NCI-H1436 (cell line): ENCODE data around the gene CUEDC1.

Experiments used
- DNase-seq: peaks from one replicate; lab custom pipeline; 2025; lab: John Stamatoyannopoulos, UW

The CUEDC1 gene

DNA sequence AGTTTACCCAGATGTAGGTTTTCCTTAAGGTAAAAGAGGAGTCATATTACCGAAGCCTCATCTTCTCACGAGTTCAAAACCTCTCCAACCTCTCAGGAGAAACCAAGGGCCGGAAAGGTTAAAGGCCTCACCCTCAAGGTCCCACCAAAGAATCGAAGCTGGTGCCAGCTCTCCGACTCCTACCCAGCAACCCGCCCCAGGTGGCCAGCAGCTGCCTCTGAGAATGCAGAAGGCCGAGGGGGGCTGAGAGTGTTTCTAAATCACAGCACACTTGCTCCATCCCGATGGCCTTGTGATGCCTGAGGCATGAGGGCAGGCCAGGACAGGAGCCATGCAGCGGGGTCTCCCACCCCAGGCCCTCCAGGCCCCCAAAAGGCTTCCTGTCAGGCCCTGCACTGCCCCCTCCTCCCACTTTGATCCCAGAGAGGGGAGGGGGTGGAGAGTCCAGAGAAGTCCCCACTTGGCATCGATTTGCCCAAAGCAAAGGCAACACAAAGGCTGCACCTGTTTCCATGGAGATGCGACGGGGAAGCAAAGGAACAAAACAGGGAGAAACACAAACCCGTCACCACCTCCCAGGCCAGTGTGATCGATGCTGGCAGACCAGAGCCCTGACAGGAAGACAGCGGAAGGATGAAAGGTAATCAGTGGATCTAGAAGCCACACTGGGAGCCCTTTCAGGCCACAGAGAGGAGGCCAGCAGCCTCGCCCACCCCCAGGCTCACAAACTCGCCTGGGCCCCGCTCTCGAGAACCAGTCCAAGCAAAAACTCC lies 39.0 kb downstream of the CUEDC1 start:
- DNase-seq = peak; percentile 35

DNA sequence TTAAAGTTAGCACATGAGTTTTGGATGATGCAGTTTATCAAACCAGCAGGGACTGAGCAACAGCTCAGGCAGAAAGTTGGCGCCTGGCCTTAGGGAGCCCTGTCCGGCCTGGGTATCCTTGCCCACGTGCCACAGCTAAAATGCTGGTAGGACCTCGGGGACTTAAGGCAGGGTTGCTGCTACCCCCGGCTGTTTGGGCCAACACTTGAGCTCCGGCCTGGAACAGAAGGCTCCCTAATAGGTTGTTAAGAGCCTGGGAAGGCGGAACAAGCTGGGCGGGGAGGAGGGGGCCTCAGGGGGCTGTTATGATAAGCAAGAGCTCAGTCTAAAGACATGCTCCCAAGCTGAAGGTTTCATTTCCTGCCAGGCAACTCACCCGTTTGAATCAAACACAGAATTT lies 39.7 kb downstream of the CUEDC1 start:
- no peak for DNase-seq

DNA sequence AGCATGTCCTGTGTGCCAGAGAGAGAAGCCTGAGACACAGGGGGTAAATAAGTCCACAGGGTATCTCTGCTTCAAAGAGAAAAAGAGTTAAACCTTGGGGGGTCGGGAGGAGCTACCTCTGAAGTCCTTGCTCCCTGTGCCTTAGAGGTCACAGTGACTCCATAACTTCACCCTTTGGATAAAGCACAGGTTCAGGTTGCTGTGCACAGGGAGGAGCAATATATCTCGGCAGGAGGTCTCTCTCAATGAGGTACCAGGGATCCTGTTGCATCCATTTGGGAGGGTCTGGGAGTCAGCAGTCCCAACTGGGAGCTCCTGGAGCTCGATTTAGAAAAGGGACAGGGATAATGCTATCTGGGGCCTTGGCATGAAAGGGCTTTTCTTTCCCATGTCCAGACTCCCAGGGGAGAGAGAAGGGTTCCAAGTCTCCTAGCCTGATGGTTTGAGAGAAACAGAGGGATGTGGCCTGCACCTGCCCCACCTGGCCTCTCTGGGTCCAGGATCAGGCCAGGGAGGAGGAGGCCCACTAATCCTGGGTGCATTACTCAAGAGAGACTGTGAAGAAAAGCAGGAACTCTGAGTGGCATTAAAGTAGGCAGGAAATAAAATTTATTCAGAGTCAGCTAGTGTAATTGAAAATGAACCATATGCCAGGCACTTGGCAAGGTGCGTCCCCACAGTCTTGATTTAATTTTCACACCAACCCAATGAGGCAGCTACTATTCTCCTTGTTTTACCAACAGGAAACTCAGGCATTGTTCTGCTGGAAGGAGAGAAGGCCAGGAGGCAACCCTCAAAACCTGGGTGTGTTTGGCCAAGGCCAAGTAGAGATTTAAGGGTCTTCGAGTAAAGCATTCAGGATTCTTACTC lies 40.7 kb downstream of the CUEDC1 start:
- DNase-seq = no peak

DNA sequence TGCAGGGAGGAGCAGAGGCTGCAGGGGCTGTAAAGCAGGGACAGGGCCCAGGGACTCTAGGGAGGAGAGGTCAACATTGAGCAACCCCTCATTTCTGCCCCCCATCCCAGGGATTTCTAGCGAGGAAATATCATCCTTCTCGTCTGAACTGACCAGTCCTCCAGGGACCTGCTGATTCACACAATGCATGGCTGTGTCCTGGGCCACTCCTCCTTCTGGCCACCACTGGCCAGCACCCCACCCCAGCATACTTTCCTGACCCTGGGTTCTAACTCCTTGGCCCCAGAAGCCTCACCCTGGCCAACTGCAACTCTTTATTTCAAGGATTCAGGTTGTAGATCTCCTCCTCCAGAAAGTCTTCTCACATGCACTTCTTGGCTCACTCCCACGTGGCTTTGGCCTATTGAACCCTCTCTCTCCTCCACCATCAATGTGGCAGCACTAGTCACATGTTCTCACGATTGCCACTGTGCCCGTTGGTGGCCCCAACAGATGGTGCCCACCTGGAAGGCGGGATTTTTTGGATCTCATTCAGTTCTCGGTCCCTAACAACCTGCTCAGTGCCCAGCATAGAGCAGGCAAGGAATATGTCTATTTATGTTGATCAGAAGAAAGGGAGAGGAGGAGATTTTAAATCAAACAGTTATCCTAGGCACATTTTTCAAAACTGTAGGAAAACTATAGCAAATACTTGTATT lies 41.5 kb downstream of the CUEDC1 start:
- no peak for DNase-seq

DNA sequence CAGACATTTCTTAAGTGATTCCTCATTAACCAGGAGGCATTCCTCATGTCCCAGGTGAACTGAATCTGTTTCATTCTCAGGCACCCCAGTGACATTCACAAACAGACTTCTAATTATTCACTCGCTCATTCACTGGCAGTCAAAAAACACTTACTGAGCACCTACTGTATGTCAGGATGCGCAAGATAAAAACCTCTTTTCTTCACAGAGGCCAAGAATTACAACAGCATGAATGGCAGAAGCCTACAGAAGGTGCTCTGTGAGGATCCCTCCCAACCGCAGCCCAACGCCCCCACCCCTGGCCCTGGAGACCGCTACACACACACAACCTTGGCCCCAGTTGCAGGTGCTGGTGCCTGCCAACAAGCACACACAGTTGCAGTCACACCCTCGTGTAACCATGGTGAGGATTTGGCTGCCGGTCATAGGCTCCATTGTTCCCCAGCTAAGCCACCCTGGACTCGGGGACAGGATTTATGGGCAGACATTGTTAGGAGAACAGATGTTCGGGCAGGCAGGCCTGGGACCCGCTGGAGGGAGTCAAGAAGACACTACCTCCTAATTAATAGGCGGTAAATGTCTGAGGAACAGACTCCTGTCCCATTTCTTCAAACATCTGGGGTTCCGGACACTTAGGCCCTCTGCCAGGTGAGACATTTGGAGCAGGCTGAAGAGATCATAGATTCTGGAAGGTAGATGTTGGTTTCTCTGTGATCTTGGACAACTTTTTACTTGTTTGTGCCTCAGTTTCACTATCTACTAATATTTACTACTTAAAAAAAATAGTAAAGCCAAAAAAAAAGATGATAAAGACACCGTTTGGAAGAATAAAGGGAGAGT lies 43.2 kb downstream of the CUEDC1 start:
- peak; percentile 91 for DNase-seq

DNA sequence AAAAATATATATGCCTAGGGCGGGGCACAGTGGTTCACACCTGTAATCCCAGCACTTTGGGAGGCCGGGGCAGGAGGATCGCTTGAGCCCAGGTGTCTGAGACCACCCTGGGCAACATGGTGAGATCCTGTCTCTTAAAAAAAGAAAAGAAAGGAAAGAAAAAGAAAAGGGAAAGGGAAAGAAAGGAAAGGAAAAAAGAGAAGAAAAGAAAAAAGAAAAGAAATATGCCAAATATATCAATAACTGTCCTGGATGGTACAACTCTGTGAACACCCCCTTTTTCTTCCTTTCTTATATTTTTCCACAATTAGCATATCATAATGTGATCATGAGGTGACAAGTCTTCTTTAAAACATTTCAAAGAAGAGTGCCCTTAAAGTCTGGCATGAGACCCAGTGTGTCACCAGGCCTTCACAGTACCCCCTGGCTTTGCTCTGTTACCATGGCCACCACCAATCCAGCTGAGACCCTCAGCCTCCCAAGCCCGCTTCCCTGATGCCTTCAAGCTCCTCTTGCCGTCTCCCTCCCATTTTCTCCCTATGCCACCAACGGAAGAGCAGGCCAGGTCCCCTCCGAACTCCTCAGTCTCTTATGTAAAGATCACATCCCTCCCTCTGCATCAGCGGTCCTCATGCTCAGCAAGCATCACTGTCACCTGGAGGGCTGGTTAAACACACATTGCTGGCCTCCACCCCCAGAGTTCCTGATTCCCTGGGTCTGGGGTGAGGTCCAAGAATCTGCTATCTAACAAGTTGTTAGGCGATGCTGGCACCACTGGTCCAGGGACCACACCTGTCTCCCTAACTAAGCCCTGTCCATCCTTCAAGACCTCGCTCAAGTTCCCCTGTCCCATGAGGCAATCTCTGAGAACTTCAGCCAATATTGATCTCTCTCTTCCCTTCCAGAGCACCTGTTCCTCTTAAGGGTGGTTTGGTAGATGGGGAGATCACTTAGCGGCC lies 44.5 kb downstream of the CUEDC1 start:
- no peak for DNase-seq

DNA sequence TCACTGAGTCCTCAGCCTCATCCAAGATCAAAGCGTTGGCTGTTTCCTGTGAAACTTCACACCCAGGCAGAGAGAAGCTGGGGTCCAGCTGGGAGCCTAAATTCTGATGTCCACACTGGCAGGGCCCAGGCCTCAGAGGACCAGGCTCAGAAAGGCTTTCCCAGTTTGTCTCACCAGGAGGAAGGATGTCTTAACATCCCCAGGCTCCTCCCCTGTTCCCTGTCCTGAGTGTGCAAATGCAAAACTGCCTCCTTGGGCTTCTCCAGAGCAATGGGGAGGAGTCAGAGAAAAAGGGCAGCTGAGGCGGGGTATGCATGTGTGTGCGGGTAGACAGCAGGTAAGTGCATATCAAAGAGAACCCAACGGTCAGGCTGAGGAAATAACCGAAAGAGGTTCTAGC lies 45.7 kb downstream of the CUEDC1 start:
- no peak for DNase-seq

DNA sequence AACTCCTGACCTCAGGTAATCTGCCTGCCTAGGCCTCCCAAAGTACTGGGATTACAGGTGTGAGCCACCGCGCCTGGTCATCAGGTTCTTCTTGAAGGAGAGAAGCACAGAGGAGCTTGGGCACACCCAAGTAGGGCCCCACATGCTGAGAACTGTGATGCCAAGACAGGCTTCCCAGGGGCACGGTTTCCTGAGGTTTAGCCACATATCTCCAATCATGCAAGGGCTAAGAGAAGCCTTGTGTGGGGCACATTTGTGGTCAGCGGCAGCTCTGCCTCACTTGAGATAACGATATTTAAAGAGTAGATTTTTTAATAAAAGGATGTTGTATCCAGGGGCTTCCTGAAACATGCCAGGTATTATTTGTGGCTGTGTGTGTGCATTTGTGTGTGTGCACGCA lies 46.9 kb downstream of the CUEDC1 start:
- DNase-seq = no peak

DNA sequence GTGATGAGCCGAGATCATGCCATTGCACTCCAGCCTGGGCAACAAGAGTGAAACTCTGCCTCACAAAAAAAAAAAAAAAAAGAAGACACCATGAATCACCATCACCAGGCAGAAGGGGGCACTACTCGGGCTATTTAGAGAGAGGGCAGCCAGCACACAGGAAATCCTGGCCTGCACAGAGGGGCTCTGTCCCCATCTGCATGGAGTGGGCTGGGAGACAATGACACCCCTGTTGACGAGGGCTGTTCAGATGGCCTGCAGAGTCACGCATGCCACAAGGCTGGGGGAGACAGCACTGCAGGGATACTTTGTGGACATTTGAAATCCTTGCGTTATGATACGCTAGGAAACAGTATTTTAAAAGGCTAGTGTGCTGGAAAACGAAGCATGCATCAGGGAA lies 48.3 kb downstream of the CUEDC1 start:
- DNase-seq = no peak

DNA sequence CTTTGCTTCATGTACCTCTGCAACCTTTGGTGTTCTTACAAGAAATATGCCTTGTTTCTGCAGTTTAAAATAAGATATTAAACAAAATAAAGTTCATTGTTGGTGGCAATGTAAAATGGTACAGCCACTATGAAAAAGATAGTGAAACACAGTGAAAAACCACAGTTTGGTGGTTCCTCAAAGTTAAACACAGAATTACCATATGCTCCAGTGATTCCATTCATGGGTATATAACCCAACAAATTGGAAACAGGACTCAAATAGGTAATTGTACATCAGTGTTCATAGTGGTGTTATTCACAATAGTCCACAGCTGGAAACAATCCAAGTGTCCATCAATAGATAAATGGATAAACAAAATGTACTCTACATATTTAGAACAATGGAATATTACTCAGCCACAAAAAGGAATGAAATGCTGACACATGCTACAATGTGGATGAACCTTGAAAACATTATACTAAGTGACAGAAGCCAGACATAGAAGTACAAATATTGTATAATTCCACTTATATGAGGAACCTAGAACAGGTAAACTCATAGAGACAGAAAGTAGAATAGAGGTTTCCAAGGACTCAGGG lies 49.2 kb downstream of the CUEDC1 start:
- DNase-seq = no peak

DNA sequence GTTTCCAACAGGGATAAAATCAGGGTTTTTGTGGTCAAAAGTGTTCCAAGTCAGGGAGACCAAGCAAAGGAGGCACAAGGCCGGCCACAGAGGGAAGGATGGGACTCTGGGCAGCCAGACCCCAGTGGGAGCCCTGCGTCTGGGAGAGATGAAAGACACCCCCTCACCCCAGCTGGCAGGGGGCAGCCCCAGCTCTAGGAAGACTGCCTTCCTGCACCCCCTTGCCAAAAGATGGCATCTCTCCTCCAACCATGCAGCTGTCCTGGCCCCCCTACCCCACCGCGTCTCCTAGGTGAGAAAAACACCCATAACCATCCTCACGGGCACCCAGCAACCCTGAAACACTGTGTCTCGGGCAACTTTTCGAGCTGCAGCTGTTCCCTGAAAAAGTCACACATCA lies 51.3 kb downstream of the CUEDC1 start:
- DNase-seq = no peak

DNA sequence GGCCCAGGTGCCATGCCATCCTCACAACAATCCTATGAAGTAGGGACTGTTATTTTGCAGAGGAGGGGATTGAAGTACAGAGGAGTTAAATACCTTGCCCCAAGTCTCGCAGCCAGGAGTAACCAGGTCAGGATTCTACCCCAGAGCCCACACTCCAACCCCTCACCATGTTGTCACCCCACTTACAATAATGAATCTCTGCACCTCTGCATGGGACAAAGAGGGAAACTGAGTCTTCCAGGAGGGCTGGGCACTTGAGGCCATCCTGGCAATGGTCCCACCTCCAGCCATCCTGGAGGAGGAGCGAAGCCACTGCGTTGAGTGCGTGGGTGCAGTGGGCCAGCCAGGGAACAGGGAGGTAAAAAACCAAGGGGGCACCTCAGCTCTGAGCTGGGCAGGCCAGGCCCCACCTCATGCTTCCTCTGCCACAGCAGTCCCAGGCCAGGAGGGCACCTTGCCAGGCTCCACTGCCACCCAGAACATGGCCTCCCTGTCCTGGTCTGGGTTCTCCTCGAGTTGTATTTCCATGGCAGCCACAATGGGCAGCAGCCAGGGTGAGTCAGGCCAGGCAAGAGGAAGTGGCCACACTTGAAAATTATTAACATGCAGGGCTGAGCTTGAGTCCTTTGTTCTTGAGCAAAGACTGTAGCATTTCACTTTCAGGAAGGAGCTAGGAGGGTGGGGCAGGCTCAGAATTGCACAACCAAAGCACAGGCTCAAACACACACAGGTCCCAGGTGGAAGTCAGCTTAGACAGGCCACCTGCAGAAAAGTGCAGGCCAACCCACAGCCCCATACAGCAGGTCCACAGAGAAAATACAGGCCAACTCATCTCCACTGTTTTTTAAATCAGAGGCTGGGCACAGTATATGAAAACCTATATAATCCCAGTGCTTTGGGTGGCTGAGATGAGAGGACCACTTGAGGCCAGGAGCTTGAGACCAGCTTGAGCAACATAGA lies 52.1 kb downstream of the CUEDC1 start:
- peak; percentile 60 for DNase-seq

DNA sequence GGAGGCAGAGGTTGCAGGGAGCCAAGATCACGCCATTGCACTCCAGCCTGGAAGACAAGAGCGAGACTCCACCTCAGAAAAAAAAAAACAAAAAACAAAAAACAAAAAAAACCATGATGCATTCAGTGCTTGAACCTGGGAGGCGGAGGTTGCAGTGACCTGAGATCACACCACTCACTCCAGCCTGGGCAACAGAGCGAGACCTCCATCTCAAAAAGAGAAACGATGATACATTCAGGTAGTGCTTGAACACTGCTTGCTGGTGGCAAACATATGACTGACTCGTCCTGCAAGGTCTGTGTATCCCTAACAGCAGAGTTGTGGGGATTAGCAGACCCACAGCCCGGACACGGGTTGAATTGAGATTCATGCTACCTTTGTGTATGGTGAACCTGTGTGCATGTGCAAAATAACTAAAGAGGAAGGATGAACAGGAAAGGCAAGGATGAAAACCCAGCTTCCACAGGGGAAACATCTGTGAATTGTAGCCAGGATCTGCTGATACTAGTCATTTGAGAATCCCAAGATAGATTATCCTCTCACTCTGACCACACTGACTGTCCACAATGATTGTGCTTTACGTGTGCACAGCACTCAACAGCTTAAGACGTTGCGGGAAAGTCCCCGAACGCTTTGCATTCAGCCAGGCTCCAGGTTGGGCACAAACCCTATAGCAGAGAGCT lies 53.0 kb downstream of the CUEDC1 start:
- DNase-seq = no peak

DNA sequence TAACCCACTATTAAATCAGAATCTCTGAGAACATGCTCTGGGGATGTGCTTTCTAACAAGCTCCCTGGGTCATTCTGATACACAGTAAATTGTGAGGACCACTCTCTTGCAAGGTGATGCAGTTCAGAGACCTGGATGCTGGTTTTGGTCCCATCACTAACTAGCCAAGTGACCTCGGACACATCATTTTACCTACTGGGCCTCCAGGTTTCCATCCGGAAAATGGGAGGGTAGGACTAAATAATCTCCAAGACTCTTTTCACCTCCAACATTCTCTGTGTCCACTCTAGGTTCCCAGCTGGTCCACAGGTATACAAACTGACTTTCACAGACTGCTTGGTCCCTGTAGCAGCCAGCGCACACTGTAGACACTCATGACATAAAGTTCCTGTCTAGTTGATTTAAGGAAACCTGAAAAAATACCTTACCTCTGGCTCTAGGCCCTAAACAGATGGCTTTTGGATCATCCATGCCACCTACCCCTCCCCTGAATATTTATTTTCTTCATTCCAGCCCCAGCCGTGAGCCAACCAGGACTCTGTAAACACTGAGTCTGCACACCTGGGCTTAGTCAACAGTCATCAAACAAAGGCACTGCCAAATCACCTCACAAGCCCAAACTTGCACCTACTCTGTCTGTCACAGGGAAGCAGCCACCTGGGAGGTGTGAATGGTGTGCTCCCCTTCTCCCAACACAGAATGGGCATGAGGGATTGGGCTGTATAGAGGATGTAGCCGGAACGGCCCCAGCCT lies 54.0 kb downstream of the CUEDC1 start:
- DNase-seq = peak; percentile 91

DNA sequence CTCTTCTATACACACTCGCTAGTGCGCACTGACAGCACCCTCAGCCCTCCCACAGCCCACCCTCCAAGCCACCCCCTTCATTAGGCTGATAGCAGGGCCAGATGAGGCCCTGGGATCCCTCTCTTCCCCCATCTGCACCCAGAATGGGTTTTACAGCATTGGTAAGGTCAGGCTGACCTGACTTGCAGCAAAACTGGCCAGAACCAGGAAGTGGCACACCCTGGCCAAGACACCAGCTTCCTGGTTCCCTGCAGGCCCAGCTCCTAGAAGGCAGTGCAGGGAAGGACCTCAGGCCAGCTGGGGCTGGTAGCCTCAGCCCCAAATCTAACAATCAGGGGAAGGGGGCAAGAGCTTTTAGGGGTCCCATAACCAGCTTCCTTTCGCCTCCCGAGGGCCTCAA lies 55.4 kb downstream of the CUEDC1 start:
- no peak for DNase-seq

DNA sequence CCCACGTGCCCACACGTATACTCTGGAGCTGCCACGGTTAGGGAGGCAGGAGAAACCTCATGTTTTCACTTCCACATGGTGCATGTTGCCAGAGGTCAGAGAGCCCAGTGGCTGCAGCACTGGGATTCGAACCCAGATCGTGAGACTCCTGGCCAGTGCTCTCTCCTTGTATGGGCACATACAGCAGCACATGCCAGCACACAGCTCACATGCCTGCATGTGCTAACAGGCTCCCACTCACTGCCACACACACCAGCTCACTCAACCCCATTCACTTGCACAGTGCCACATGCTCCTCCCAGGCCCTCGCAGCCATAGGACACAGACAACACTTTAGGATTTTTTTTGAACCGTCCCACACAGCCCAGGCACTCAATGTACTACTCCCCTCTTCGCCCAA lies 55.8 kb downstream of the CUEDC1 start:
- DNase-seq = no peak

DNA sequence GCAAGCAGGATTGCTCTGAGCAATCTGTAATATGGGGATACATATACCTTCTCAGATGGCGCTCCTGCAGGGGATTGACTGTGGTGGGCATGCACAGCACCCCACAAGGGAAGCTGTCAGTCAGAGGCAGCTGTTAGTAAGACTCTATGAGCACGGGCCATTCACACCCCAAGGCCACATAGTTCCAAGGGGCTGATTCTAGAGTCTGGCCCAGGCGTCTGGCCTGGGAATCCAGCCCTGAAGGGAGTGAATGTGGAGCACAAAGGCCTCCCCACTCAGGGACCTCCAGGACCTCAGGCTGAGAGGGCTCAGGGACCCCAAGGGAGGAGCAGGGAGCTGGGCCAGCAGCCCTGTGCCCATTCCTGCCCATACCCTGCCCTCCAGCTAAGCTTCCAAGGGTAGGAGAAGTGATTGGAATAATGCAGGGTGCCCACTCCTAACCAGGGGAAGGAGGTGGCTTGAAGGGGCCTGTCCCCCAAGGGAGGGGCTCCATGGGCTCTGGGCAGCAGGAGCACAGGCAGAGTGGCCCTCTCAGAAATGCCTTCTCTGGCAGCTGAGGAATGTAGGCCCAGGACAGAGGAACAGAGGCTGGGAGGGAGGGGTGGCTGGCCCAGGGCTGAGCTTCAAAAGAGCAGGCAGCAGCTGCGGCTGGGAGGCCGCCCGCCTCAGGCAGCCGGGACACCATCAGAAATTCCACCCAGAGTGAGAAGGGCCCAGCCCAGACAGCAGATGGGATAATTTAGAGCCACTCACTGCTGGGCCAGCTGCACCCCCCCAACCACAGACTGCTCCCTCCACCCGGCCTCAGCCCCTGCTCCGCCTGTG lies 56.5 kb downstream of the CUEDC1 start:
- DNase-seq = no peak
